IPS DF 4.7 (cell line): ENCODE data around the gene MAPK1.
"Not testable (repeated sequence)": the region's sequence is repeated elsewhere in the genome, so short reads cannot be mapped to it uniquely, and the experiment has no call there.

Experiments
- DNase-seq: peaks from one replicate; pipeline ENCODE4 v3.0.0-alpha.2; 2013; ENCODE audit warnings: low spot score; ENCODE audit errors: extremely low read depth

Gene MAPK1

GRCh38 chr22:21819183-21819770, 48.2 kb downstream of the MAPK1 start:
- no peak for DNase-seq

GRCh38 chr22:21818487-21819182, 48.8 kb downstream of the MAPK1 start:
- no peak for DNase-seq

GRCh38 chr22:21817497-21817853, 50.0 kb downstream of the MAPK1 start:
- not testable (repeated sequence) for DNase-seq

GRCh38 chr22:21816787-21817496, 50.5 kb downstream of the MAPK1 start:
- no peak for DNase-seq

- no peak for DNase-seq
These were observed 51.0 kb downstream of the MAPK1 start for GRCh38 chr22:21816472-21816786.

GRCh38 chr22:21815958-21816357, 51.5 kb downstream of the MAPK1 start:
- DNase-seq, result no peak

GRCh38 chr22:21815357-21815756, 52.1 kb downstream of the MAPK1 start:
- no peak for DNase-seq

GRCh38 chr22:21811982-21812381, 55.5 kb downstream of the MAPK1 start:
- DNase-seq, result no peak

- DNase-seq, result no peak
These were observed 59.6 kb downstream of the MAPK1 start for GRCh38 chr22:21807544-21808529.

GRCh38 chr22:21805325-21805724, 62.1 kb downstream of the MAPK1 start:
- DNase-seq, result not testable (repeated sequence)

GRCh38 chr22:21803811-21804249, 63.6 kb downstream of the MAPK1 start:
- DNase-seq, result no peak

GRCh38 chr22:21802673-21803072, 64.8 kb downstream of the MAPK1 start:
- DNase-seq, result no peak

- DNase-seq, result no peak
These were observed 65.4 kb downstream of the MAPK1 start for GRCh38 chr22:21802056-21802455.

- DNase-seq, result not testable (repeated sequence)
These were observed 66.2 kb downstream of the MAPK1 start for GRCh38 chr22:21801304-21801644.

- no peak for DNase-seq
These were observed 66.7 kb downstream of the MAPK1 start for GRCh38 chr22:21800552-21801303.

- no peak for DNase-seq
These were observed 69.8 kb downstream of the MAPK1 start for GRCh38 chr22:21797444-21798221.

- no peak for DNase-seq
These were observed 70.6 kb downstream of the MAPK1 start for GRCh38 chr22:21796863-21797262.

- DNase-seq, result no peak
These were observed 71.2 kb downstream of the MAPK1 start for GRCh38 chr22:21796231-21796630.

- DNase-seq, result not testable (repeated sequence)
These were observed 73.7 kb downstream of the MAPK1 start for GRCh38 chr22:21793716-21794115.
